Measurements from ENCODE around the gene LDLRAD3. TPM values are rescaled to one million over a fixed set of nuclear protein-coding genes. Genes with fewer than 3 reads are reported as not detected.

Gene LDLRAD3
- total RNA-seq, 2 donors from 2014 or later = 19.2 to 30.6 TPM

DNA sequence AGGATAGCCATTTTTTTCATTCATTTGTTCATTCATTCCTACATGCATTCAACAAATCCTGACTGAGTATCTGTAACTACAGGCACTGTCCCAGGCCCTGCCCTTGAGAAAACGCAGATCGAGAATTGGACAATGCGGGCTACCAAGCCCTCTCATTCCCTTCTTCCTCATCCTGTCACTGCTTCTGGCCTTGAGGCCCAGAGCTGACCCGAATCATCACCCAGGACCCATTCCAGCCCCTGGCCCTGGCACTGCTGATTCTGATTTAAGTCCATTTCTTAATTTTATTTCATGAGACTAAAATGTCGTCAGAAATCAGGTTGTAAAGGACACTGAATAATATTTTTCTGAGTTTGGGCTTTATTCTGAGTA, 321.1 kb downstream of the LDLRAD3 start:
- no peaks in the 10 kb centered on the region for H3K4me1 ChIP-seq (ENCODE audit: control insufficient read depth, insufficient read depth, low read length)
- no peaks in the 10 kb centered on the region for H3K36me3 ChIP-seq (ENCODE audit: control insufficient read depth, insufficient read depth, low read length)
- Mint-ChIP-seq H3K27me3 (ENCODE audit: insufficient read depth) (peaks cover 22% of the 10 kb centered on the region), H3K9me3 (no peaks in the 10 kb centered on the region), H3K4me1 (peaks cover 8% of the 10 kb centered on the region), H3K27ac (no peak overlapping the region), H3K36me3 (ENCODE audit: low read depth) (no peaks in the 10 kb centered on the region), H3K4me3 (no peak overlapping the region)
- TF ChIP-seq, protein P1, sequence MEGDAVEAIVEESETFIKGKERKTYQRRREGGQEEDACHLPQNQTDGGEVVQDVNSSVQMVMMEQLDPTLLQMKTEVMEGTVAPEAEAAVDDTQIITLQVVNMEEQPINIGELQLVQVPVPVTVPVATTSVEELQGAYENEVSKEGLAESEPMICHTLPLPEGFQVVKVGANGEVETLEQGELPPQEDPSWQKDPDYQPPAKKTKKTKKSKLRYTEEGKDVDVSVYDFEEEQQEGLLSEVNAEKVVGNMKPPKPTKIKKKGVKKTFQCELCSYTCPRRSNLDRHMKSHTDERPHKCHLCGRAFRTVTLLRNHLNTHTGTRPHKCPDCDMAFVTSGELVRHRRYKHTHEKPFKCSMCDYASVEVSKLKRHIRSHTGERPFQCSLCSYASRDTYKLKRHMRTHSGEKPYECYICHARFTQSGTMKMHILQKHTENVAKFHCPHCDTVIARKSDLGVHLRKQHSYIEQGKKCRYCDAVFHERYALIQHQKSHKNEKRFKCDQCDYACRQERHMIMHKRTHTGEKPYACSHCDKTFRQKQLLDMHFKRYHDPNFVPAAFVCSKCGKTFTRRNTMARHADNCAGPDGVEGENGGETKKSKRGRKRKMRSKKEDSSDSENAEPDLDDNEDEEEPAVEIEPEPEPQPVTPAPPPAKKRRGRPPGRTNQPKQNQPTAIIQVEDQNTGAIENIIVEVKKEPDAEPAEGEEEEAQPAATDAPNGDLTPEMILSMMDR (conservative IDR thresholded peaks at IDR 0.05) = no peak
- DNase-seq = no peak
- no peak overlapping the region for H3K9ac ChIP-seq (ENCODE audit: extremely low read depth, low read length, poor library complexity, severe bottlenecking)
- no peak overlapping the region for H3K27ac ChIP-seq (ENCODE audit: low read depth, low read length)
- no peak overlapping the region for H3K4me3 ChIP-seq (ENCODE audit: low read length)
- no peaks in the 10 kb centered on the region for H3K9me3 ChIP-seq (ENCODE audit: control insufficient read depth, low read length)
- WGBS, 2 experiments (ENCODE audit: insufficient coverage in 1 of 2, insufficient read length in 1 of 2) = 89 to 100% methylated on average over 2 to 5 of the region's 5 CpGs
- H3K27me3 ChIP-seq (ENCODE audit: control insufficient read depth, insufficient read depth, low read length, poor library complexity, severe bottlenecking) = no peaks in the 10 kb centered on the region

DNA sequence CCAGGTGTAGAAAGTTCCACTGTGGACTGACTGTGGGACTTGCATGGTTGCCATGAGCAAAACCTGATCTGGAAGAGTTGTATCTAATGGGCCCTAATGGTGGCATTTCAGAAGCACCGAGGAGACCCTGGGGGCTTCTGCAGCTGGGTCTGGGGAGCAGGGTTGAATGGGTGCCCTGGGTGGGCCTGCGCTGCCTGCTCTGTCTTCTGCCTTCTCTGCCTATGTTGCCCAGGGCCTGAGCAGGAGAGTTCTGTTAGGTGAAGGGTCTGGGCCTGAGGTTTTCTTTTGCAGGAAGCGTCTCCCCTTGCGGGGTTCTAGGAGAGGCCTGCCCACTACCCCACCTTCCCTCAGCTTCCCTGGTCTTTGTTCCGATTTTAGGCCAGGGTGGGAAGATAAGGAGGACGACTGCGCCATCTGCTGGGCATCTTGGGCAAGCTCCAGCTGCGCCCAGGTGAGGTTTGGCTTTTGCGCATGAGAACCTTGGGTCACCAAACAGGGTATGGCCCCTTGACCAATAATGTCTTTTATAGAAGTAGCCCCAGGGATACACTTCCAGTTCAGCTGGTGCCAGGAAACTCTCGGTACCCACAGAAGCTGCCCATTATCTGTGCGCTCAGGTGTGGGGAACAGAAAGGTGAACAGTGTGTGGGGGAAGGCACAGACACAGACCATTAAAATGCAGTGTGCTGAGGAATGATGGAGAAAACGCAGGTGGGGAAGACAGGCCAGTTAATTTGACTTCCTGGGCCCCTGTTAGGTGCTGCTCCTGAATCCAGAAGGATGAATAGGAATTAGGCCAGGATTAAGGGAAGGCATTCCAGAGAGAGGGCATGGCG, 322.1 kb downstream of the LDLRAD3 start:
- DNase-seq = peak; percentile 92
- H3K9me3 ChIP-seq (ENCODE audit: control insufficient read depth, low read length) = no peaks in the 10 kb centered on the region
- WGBS, 2 experiments (ENCODE audit: insufficient coverage in 1 of 2, insufficient read length in 1 of 2) = 37 to 39% methylated on average over 5 to 13 of the region's 13 CpGs
- Mint-ChIP-seq H3K36me3 (ENCODE audit: low read depth) (peaks cover under 1% of the 10 kb centered on the region), H3K9me3 (no peaks in the 10 kb centered on the region), H3K27ac (peak overlapping the region; percentile 62), H3K4me1 (peaks cover 8% of the 10 kb centered on the region), H3K27me3 (ENCODE audit: insufficient read depth) (peaks cover 19% of the 10 kb centered on the region), H3K4me3 (no peak overlapping the region)
- no peak overlapping the region for H3K9ac ChIP-seq (ENCODE audit: extremely low read depth, low read length, poor library complexity, severe bottlenecking)
- no peaks in the 10 kb centered on the region for H3K36me3 ChIP-seq (ENCODE audit: control insufficient read depth, insufficient read depth, low read length)
- H3K27me3 ChIP-seq (ENCODE audit: control insufficient read depth, insufficient read depth, low read length, poor library complexity, severe bottlenecking) = no peaks in the 10 kb centered on the region
- no peak overlapping the region for H3K4me3 ChIP-seq (ENCODE audit: low read length)
- TF ChIP-seq, protein P1 (conservative IDR thresholded peaks at IDR 0.05) = peak; percentile 94
- H3K27ac ChIP-seq (ENCODE audit: low read depth, low read length) = no peak overlapping the region
- no peaks in the 10 kb centered on the region for H3K4me1 ChIP-seq (ENCODE audit: control insufficient read depth, insufficient read depth, low read length)

DNA sequence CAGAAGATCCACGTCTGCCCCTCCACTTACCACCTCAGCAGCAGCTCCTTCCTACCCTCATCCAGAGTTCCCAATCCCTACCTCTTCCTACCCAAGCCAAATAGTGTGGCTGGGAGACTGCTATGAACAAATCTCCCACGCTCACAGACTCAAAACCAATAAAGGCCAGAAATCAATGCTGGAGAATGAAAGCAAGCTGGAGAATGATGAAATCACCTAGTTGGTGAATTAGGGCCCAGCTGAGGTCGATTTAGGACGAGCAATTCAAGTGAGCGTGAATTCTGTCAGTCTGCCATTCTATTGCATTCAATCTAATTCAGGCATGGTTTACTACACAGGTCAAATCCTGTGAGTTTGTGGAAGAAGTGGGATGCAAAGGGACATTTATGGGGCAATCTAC, 322.9 kb downstream of the LDLRAD3 start:
- H3K9ac ChIP-seq (ENCODE audit: extremely low read depth, low read length, poor library complexity, severe bottlenecking) = no peak overlapping the region
- H3K27me3 ChIP-seq (ENCODE audit: control insufficient read depth, insufficient read depth, low read length, poor library complexity, severe bottlenecking) = no peaks in the 10 kb centered on the region
- H3K27ac ChIP-seq (ENCODE audit: low read depth, low read length) = no peak overlapping the region
- DNase-seq = no peak
- H3K4me3 ChIP-seq (ENCODE audit: low read length) = no peak overlapping the region
- TF ChIP-seq, protein P1 (conservative IDR thresholded peaks at IDR 0.05) = no peak
- Mint-ChIP-seq H3K4me3 (no peak overlapping the region), H3K27ac (no peak overlapping the region), H3K27me3 (ENCODE audit: insufficient read depth) (peaks cover 17% of the 10 kb centered on the region), H3K9me3 (no peaks in the 10 kb centered on the region), H3K4me1 (peaks cover 4% of the 10 kb centered on the region), H3K36me3 (ENCODE audit: low read depth) (peaks cover 8% of the 10 kb centered on the region)
- WGBS, 2 experiments (ENCODE audit: insufficient coverage in 1 of 2, insufficient read length in 1 of 2) = 0 to 56% methylated on average over 2 to 5 of the region's 5 CpGs
- no peaks in the 10 kb centered on the region for H3K9me3 ChIP-seq (ENCODE audit: control insufficient read depth, low read length)
- peaks cover 5% of the 10 kb centered on the region for H3K36me3 ChIP-seq (ENCODE audit: control insufficient read depth, insufficient read depth, low read length)
- no peaks in the 10 kb centered on the region for H3K4me1 ChIP-seq (ENCODE audit: control insufficient read depth, insufficient read depth, low read length)
